KMS-11 (cell line): ENCODE data around the gene CCDC154.

ENCODE experiments used
- H2AFZ ChIP-seq: fragments of 200-600 bp; sonication (generic); 2 replicates; pipeline ENCODE4 v1.6.1; 2016; ENCODE audit warnings: antibody characterized with exemption, mixed run types, low read depth
- H3K27ac ChIP-seq: fragments of 200-600 bp; sonication (generic); 2 replicates; pipeline ENCODE4 v1.6.1; 2016; ENCODE audit warnings: mild to moderate bottlenecking, mixed run types
- H3K27me3 ChIP-seq: fragments of 200-600 bp; sonication (generic); 2 replicates; pipeline ENCODE4 v1.6.1; 2017; ENCODE audit warnings: mild to moderate bottlenecking, low read depth, mixed run types, moderate library complexity; ENCODE audit not compliant: insufficient read depth
- H3K36me3 ChIP-seq: fragments of 200-600 bp; sonication (generic); 2 replicates; pipeline ENCODE4 v1.6.1; 2017; ENCODE audit warnings: mild to moderate bottlenecking, mixed run types; ENCODE audit not compliant: insufficient read depth
- H3K4me1 ChIP-seq: fragments of 200-600 bp; sonication (generic); 2 replicates; pipeline ENCODE4 v1.6.1; 2016; ENCODE audit warnings: mild to moderate bottlenecking, low read depth, mixed run types; ENCODE audit not compliant: poor library complexity, severe bottlenecking
- H3K4me2 ChIP-seq: fragments of 200-600 bp; sonication (generic); 2 replicates; pipeline ENCODE4 v1.7.0; 2016; ENCODE audit warnings: mild to moderate bottlenecking, mixed run types
- H3K4me3 ChIP-seq: fragments of 200-600 bp; sonication (generic); IDR thresholded peaks from 2 replicates; pipeline ENCODE4 v1.6.1; 2017; ENCODE audit warnings: low read depth, low read length, mixed read lengths; ENCODE audit not compliant: insufficient read depth
- H3K79me2 ChIP-seq: fragments of 200-600 bp; sonication (generic); 2 replicates; pipeline ENCODE4 v1.6.1; 2016; ENCODE audit warnings: low read depth, mixed run types; ENCODE audit not compliant: insufficient read depth
- H3K9ac ChIP-seq: fragments of 200-600 bp; sonication (generic); 2 replicates; pipeline ENCODE4 v1.6.1; 2016; ENCODE audit warnings: mild to moderate bottlenecking, mixed run types
- H4K20me1 ChIP-seq: fragments of 200-600 bp; sonication (generic); 2 replicates; pipeline ENCODE4 v1.6.1; 2016; ENCODE audit warnings: mild to moderate bottlenecking, mixed run types; ENCODE audit not compliant: insufficient read depth
- CTCF ChIP-seq: fragments of 200-600 bp; sonication (generic); conservative IDR thresholded peaks from 2 replicates; pipeline ENCODE4 v1.6.1; 2017; ENCODE audit warnings: low read depth, mild to moderate bottlenecking, antibody characterized with exemption, low read length, moderate library complexity, mixed read lengths

CCDC154 gene

GRCh38 chr16:1445518-1446203 lies 1.3 kb upstream of the CCDC154 start:
- Histone ChIP-seq H3K9ac (no peak overlapping the region), H2AFZ (no peak overlapping the region), H3K79me2 (no peaks in the 10 kb centered on the region), H3K27me3 (peaks cover 18% of the 10 kb centered on the region; the same call in 1 of the 2 replicates), H3K4me2 (no peak overlapping the region), H3K4me1 (no peaks in the 10 kb centered on the region), H3K4me3 (no peak overlapping the region), H3K27ac (no peak overlapping the region), H3K36me3 (no peaks in the 10 kb centered on the region), H4K20me1 (no peaks in the 10 kb centered on the region)
- TF ChIP-seq CTCF, result no peak

GRCh38 chr16:1444730-1445517 lies 568 bp upstream of the CCDC154 start:
- Histone ChIP-seq H3K4me3 (no peak overlapping the region), H3K9ac (no peak overlapping the region), H3K4me1 (no peaks in the 10 kb centered on the region), H3K79me2 (no peaks in the 10 kb centered on the region), H2AFZ (no peak overlapping the region), H3K27me3 (peaks cover 25% of the 10 kb centered on the region; the same call in 1 of the 2 replicates), H3K36me3 (no peaks in the 10 kb centered on the region), H4K20me1 (no peaks in the 10 kb centered on the region), H3K4me2 (no peak overlapping the region), H3K27ac (no peak overlapping the region)
- no peak for TF ChIP-seq CTCF

- Histone ChIP-seq H3K9ac (no peak overlapping the region), H4K20me1 (no peaks in the 10 kb centered on the region), H3K4me3 (no peak overlapping the region), H3K4me1 (no peaks in the 10 kb centered on the region), H3K27me3 (peaks cover 34% of the 10 kb centered on the region; the same call in 1 of the 2 replicates), H3K36me3 (no peaks in the 10 kb centered on the region), H3K79me2 (no peaks in the 10 kb centered on the region), H2AFZ (no peak overlapping the region), H3K27ac (no peak overlapping the region), H3K4me2 (no peak overlapping the region)
- no peak for TF ChIP-seq CTCF
Observed at GRCh38 chr16:1443403-1443973, 868 bp downstream of the CCDC154 start.

GRCh38 chr16:1442697-1443096 lies 1.7 kb downstream of the CCDC154 start:
- no peaks in the 10 kb centered on the region for H3K36me3 ChIP-seq
- peaks cover 41% of the 10 kb centered on the region for H3K27me3 ChIP-seq
- no peaks in the 10 kb centered on the region for H4K20me1 ChIP-seq
- H3K9ac ChIP-seq, result no peak overlapping the region
- TF ChIP-seq CTCF, result no peak
- H2AFZ ChIP-seq, result no peak overlapping the region
- no peak overlapping the region for H3K4me3 ChIP-seq
- no peak overlapping the region for H3K27ac ChIP-seq
- no peak overlapping the region for H3K4me2 ChIP-seq
- no peaks in the 10 kb centered on the region for H3K4me1 ChIP-seq
- H3K79me2 ChIP-seq, result no peaks in the 10 kb centered on the region
